ENCODE results near the gene PAQR6. TPM values are rescaled to one million over a fixed set of nuclear protein-coding genes. Genes with fewer than 3 reads are reported as not detected.

Gene PAQR6
- total RNA-seq, 1 donor from 2014 or later: 32.0 TPM

DNA sequence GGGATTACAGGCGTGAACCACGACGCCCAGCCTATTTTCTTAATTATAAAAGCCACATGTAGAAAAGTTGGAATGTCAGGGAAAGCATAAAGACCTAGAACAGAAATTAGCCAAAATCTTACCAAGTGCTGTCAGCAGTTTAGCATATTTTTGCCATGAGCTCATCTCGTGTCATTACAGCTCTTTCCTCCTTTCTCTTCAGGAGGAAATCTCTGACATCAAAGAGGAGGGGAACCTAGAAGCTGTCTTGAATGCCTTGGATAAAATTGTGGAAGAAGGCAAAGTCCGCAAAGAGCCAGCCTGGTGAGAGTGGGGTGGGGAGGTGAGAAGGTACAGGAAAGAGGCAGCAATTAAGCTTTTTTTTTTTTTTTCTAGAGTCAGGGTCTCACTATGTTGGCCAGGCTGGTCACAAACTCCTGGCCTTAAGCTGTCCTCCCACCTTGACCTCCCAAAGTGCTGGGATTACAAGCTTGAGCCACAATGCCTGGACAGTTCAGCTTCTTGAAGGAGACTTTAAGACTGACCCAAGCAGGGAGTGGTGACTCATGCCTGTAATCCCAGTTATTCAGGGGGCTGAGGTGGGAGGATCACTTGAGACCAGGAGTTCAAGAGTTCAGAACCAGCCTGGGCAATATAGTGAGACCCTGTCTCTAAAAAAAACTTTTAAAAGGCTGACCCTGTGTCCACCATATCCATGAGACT lies 14.3 kb downstream of the PAQR6 start:
- Mint-ChIP-seq H3K9me3 (no peaks in the 10 kb centered on the region), H3K27me3 (ENCODE audit: low read depth) (no peaks in the 10 kb centered on the region), H3K27ac (peak overlapping the region; percentile 88), H3K4me1 (peaks cover 4% of the 10 kb centered on the region), H3K36me3 (peaks cover 25% of the 10 kb centered on the region), H3K4me3 (no peak overlapping the region)
- TF ChIP-seq, protein P1, sequence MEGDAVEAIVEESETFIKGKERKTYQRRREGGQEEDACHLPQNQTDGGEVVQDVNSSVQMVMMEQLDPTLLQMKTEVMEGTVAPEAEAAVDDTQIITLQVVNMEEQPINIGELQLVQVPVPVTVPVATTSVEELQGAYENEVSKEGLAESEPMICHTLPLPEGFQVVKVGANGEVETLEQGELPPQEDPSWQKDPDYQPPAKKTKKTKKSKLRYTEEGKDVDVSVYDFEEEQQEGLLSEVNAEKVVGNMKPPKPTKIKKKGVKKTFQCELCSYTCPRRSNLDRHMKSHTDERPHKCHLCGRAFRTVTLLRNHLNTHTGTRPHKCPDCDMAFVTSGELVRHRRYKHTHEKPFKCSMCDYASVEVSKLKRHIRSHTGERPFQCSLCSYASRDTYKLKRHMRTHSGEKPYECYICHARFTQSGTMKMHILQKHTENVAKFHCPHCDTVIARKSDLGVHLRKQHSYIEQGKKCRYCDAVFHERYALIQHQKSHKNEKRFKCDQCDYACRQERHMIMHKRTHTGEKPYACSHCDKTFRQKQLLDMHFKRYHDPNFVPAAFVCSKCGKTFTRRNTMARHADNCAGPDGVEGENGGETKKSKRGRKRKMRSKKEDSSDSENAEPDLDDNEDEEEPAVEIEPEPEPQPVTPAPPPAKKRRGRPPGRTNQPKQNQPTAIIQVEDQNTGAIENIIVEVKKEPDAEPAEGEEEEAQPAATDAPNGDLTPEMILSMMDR (IDR thresholded peaks at IDR 0.05; ENCODE audit: unreplicated experiment): no peak
- no peak for DNase-seq (ENCODE audit: low spot score in 2 of 2, unreplicated experiment in 2 of 2)

DNA sequence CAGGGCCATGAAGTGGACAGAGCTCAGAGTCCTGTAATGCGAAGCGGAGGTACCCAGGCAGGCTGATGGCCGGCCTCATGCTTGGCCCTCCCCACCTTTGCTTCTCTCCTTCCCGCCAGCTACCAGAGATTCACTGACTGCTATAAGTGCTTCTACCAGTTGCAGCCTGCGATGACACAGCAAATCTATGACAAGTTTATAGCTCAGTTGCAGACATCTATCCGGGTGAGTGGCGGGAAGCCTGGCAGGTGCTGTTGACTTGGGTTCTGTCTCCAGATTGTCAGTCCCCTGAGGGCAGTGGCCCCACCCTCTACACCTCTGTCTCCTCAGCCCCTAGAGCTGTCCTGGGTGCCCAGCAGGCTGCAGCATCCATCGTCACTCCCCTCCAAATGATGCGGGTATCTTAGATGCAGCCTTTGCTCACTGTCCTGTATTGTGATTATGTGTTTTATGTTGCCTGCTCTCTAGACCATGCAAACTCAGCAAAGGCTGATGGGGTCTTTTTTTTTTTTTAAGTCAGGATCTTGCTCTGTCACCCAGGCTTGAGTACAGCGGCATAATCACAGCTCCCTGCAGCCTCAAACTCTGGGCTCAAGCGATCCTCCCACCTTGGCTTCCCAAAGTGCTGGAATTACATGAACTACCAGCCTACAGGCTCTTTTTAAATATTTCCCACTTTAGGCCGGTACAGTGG lies 15.5 kb downstream of the PAQR6 start:
- H3K27me3 Mint-ChIP-seq (ENCODE audit: low read depth): no peaks in the 10 kb centered on the region
- H3K36me3 Mint-ChIP-seq: peaks cover 26% of the 10 kb centered on the region
- no peaks in the 10 kb centered on the region for H3K9me3 Mint-ChIP-seq
- no peak overlapping the region for H3K4me3 Mint-ChIP-seq
- TF ChIP-seq, protein P1 (IDR thresholded peaks at IDR 0.05; ENCODE audit: unreplicated experiment): no peak
- no peak for DNase-seq (ENCODE audit: low spot score in 2 of 2, unreplicated experiment in 2 of 2)
- H3K27ac Mint-ChIP-seq: no peak overlapping the region
- peaks cover 4% of the 10 kb centered on the region for H3K4me1 Mint-ChIP-seq

DNA sequence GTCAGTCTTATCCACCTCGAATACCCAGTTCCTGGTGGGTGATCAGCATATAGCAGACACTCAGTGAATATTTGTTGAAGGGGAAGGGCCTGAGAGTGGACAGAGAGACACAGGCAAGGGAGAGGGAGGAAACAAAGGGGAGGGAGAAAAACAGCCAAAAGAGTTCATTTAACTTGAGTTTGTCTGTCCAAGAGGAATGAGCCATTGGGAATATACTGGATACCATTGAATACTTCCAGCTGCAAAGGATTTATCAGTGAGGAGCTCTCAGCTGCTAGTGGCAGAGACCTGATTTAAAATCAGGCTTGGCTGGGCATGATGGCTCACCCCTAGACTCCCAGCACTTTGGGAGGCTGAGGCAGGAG lies 17.4 kb downstream of the PAQR6 start:
- no peaks in the 10 kb centered on the region for H3K9me3 Mint-ChIP-seq
- no peak for DNase-seq (ENCODE audit: low spot score in 2 of 2, unreplicated experiment in 2 of 2)
- no peak overlapping the region for H3K27ac Mint-ChIP-seq
- TF ChIP-seq, protein P1 (IDR thresholded peaks at IDR 0.05; ENCODE audit: unreplicated experiment): no peak
- H3K27me3 Mint-ChIP-seq (ENCODE audit: low read depth): no peaks in the 10 kb centered on the region
- no peak overlapping the region for H3K4me3 Mint-ChIP-seq
- H3K36me3 Mint-ChIP-seq: peaks cover 24% of the 10 kb centered on the region
- peaks cover 5% of the 10 kb centered on the region for H3K4me1 Mint-ChIP-seq

DNA sequence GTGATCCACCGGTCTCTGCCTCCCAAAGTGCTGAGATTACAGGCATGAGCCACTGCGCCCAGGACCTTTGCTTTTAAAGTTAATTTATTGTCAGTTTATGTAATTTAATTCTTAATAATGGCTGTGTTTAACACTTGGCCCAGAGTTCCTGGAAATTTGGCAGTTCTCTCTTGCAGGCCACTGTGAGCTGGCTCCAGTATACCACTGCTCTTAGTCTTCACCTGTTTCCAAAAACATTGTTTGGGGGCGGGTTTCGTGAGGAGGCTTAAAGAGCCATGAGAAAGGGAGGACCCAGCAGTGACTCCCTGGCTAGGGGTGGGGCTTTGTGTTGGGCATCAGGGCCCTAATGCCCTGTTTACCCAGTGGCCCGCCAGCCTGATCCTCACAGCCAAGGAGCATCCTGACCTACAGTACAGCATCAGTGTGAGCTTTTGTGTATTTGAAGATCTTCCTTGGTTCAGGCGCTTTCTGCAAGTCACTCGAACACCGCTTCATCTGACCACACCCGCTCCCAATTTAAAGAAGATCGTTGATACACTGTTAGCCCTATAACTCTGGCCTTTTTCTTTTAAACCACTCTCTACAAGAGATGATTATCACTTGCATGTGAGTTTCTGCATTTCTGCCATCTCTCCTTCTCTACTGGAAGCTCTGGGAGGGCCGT lies 17.9 kb downstream of the PAQR6 start:
- DNase-seq (ENCODE audit: low spot score in 2 of 2, unreplicated experiment in 2 of 2): no peak
- Mint-ChIP-seq H3K27ac (no peak overlapping the region), H3K4me1 (peaks cover 8% of the 10 kb centered on the region), H3K9me3 (no peaks in the 10 kb centered on the region), H3K27me3 (ENCODE audit: low read depth) (no peaks in the 10 kb centered on the region), H3K4me3 (no peak overlapping the region), H3K36me3 (peaks cover 26% of the 10 kb centered on the region)
- TF ChIP-seq, protein P1 (IDR thresholded peaks at IDR 0.05; ENCODE audit: unreplicated experiment): no peak

DNA sequence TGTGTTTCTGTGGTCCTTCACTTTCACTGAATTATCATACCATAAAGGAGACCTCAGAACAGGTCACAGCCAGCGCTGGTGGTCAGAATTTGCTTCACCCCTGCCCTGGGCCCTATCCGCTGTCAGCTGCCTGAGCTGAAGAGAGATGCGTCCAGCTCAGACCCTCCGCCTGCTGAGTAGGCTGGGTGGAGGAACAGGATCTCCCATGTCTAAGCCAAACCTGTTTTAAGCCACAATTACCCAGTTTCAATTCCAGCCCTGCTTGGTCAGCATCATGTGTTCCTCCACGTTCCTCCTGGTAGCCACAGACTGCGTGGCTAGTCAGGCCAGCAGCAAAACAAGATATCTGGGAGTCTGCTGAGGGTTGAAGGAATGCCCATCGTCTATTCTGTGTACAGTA lies 19.4 kb downstream of the PAQR6 start:
- no peak overlapping the region for H3K27ac Mint-ChIP-seq
- no peaks in the 10 kb centered on the region for H3K9me3 Mint-ChIP-seq
- TF ChIP-seq, protein P1 (IDR thresholded peaks at IDR 0.05; ENCODE audit: unreplicated experiment): no peak
- peaks cover 7% of the 10 kb centered on the region for H3K4me1 Mint-ChIP-seq
- peaks cover 25% of the 10 kb centered on the region for H3K36me3 Mint-ChIP-seq
- no peaks in the 10 kb centered on the region for H3K27me3 Mint-ChIP-seq (ENCODE audit: low read depth)
- DNase-seq (ENCODE audit: low spot score in 2 of 2, unreplicated experiment in 2 of 2): no peak
- H3K4me3 Mint-ChIP-seq: no peak overlapping the region

All from mesothelial cell of epicardium (in vitro differentiated cells).